GM21515 (cell line): ENCODE data around the gene TEX51.

Experiments
- ATAC-seq: cut with Tn5 transposase; IDR thresholded peaks from one replicate; pipeline ENCODE4 v1.9.1; 2021; ENCODE audit not compliant: unreplicated experiment

Gene TEX51

DNA sequence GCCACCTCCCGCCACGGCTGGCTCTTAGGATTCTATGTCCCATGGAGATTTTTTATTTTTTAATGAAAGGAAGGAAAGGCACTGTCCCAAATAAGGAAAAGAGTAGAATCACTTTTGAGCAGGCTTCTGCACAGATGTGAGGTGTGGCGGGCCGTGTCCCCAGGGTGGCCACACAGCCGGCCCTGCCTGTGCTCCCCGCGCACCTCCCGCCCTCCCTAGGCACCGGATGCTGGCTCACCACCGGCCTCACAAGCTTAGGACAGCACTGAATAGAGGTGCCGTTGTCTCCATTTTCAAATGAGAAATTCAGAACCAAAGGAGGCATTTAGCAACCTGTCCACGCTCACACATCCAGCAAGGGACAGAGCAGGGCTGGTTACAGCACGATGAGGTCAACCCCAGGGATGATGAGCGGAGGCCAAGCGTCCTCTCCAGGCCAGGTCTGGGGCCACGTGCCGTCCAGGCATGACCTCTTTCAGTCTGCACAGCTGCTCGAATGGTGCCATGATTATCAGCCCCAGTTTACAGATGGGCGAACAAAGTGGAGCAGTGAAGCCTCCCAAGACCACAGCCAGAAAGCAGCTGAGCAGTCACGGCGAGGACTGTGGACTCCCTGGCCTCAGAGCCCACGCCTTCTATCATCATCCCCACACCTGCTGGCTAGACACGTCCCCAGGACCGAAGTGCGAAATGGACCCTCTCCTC lies 20.7 kb upstream of the TEX51 start:
- ATAC-seq: no peak

DNA sequence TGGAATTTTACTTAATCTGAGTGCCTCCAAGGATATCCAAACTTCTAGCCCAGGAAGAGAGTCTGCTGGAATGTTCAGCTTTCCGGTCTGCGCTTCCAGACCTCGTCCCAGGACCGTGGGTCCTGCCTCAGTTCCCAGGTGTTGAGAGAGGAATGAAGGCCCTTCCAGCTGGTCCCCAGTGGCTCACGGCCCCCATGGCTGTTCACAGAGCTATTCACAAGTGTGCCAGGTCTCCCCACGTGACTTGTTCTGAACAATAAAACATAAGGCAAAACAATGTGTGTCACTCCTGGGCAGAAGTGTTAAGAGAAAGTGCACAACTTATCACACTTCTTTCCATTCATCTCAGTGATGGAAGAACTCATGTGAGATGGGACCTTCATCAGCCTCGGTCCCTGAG lies 20.1 kb upstream of the TEX51 start:
- ATAC-seq: no peak

GRCh38 chr2:126879348-126880298 lies 19.1 kb upstream of the TEX51 start:
- no peak for ATAC-seq

DNA sequence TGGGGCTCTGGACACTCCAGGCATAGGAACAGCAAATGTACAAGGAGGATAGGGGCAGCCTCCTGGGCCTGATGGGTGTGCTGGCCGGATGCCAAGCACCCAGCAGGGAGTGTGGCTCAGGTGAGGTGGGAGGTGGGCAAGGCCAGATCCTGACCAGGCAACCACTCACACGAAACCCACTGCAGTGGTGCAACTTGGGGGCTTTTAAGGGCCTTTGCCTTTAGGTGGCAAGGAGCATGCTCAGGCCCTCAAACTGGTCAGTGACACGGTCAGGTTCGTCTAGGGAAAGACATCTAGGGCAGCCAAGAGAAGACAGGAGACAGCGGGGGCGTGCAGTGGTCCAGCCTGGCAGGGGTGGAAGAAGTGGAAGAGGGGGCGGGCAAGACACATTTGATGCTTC lies 18.4 kb upstream of the TEX51 start:
- ATAC-seq: no peak

DNA sequence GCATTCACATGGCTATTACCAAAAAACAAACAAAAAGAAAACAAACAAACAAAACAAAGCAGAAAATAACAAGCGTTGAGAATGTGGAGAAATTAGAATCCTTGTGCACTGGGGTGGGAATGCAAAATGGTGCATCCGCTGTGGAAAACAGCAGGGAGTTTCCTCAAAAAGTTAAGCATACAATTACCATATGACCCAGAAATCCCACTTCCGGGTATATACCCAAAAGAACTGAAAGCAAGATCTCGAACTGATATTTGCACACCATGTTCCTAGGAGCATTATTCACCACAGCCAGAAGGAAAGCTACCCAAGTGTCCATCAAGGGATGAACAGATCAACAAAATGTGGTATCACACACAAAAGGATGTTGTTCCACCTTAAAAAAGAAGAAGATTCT lies 17.9 kb upstream of the TEX51 start:
- ATAC-seq: no peak

DNA sequence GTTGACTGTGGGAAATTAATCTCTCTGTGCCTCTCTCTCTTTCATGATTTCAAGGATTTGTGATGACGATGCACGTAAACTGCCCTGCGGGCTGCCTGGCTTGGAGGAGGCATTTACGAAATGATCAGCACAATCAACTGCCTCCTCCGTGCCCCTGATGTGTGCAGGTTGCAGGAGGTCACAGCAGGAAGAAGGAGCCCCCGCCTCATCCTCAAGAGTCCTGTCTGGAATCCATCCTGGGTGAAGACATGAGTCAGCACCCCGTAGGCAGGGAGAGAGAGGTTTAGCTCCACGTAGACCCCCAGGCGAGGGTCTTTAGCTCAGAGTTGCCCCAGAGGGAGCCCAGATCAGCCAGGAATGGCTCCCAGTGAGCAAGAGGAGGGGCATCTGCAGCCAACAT lies 17.1 kb upstream of the TEX51 start:
- ATAC-seq: no peak

DNA sequence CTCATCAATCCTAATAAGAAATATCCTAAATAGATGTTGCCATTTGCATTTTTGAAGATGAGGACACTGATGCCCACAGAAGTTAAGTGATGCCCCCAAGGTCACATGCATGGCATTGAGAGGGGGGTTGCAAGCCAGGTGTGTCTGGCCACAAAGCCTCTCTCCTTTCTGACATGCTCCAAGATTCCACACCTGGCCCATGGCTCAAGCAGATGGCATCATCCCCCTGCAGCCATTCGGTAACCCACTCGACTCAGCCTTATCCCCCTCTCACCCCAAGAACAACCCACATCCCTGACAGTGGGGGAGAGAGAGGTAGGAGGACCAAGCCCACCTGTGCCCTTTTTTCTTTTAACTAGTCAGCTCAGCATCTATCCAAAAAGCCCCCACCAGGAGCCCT lies 16.5 kb upstream of the TEX51 start:
- ATAC-seq: no peak

- no peak for ATAC-seq
Measured at GRCh38 chr2:126882736-126883665, 15.7 kb upstream of the TEX51 start.

- ATAC-seq: no peak
Measured at GRCh38 chr2:126883666-126884040, 15.0 kb upstream of the TEX51 start.

DNA sequence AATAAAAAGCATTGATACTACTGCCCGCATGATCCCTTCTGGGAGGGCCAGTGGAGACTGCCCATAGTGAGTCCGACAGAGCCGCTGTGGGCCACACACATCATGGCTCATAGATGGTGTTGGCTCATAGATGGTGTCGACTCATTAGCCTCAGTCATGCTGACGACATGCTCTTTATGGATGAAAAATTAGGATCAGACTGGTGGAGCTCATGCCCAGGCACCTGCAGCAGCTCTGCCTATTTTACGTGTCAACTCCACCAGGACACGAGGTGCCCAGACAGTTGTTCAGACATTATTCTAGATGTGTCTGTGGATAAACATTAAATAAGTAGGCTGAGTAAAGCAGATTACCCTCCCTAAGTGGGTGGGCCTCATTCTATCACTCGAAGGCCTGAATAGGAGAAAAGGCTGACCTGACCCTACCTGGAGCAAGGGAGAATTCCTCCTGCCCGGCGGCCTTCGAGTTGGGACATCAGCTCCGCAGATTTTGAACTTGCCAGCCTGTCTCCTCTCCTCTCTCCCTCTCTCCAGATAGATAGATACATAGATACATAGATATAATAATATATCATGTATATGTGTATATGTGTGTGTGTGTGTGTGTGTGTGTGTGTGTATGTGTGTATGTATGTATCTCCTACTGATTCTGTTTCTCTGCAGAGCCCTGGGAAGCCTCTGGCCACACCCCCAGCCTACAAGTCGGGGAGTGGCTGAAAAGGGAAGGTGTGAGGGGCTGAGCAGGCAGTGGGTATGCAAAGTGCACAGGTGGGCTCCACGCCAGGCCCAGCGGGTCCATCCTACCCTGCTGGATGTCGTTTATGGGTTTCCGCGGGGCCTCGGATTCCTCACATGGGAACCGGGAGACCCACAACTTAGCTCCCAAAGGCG lies 13.6 kb upstream of the TEX51 start:
- no peak for ATAC-seq

DNA sequence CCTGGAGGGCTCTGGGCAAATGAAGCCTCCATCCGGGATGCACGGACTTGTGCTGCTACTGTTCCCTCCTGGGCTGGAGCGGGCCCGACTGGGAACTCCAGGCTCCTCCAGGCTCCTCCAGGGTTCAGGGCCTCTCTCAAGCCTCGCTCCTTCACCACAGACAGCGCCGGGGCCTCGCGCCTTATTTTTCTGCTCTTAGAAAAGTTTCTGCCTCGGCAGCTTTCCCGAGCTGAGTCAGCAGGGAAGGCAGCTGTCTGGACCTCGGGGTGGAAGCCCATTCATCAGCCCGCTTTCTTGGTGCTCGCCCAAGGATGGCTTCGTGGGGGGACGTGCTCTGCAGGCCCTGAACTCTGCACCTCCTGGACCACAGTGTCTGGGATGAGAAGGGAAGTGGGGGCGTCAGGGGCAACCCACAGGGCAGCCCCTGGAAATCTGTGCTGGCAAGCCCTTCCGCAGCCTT lies 12.9 kb upstream of the TEX51 start:
- ATAC-seq: no peak

DNA sequence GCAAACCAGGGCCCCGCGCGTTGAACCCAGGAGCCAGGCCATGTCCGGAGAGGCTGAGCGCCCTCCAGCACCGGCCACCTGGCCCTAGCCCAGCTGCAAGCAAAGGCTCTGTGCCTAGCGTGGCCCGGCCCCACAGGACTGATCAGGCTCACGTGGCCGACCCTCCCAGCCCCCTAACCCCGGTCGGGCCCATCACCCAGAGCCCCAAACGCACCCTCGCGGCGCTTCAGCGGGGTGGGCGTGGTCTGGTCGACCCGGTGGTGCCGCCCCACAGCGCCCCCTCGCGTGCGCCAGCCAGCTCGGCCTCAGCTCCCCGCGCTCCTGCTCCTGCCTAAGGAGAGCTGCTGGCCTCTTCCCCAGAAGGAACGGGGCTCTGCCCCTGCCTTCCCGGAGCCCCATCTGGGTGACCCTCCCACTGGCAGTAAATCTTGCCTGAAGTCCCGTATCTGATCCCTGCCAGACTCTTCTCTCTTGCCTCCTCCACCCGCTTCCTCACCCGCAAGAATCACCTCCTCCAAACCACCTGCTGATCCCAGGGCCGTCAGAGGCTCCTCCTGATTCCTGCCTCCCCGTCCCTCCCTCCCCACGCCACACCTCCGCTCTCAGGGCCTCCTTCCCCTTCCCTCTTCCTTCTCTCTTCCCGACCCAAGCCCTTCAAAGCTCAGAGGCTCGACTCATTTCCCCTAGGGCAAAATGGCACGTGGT lies 12.3 kb upstream of the TEX51 start:
- ATAC-seq: peak; percentile 73

GRCh38 chr2:126886916-126887280 lies 11.8 kb upstream of the TEX51 start:
- no peak for ATAC-seq

- ATAC-seq: no peak
Measured at GRCh38 chr2:126887506-126887905, 11.2 kb upstream of the TEX51 start.

- no peak for ATAC-seq
Measured at GRCh38 chr2:126888046-126888445, 10.6 kb upstream of the TEX51 start.

DNA sequence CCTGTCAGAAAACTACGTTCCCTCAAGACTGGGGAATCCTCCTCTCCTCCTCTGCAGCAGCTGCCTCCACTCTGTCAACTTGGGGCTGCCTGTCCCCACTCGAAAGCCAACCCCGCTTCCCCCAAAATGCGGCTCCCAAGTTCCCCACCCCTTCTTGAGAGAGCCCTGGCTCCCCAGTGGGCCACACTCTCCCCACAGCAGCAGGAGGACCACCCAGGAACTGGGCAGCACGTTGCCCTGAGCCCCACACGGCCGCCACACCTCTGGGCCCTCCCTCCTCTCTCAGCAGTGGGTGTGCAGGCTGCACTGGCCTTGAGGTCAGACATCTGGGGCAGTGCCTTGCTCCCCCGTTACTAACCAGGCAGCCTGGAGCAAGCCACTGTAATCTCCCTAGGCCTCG lies 9.6 kb upstream of the TEX51 start:
- ATAC-seq: no peak

GRCh38 chr2:126889496-126890135 lies 9.1 kb upstream of the TEX51 start:
- ATAC-seq: no peak

- no peak for ATAC-seq
Measured at GRCh38 chr2:126890136-126890510, 8.6 kb upstream of the TEX51 start.
